Measurements from ENCODE around the gene TSHZ1.

TSHZ1 gene

DNA sequence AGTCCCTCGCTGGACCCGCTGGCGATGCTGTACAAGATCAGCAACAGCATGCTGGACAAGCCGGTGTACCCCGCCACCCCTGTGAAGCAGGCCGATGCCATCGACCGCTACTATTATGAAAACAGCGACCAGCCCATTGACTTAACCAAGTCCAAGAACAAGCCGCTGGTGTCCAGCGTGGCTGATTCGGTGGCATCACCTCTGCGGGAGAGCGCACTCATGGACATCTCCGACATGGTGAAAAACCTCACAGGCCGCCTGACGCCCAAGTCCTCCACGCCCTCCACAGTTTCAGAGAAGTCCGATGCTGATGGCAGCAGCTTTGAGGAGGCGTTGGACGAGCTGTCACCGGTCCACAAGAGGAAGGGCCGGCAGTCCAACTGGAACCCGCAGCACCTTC, 77.1 kb downstream of the TSHZ1 start:
- TF ChIP-seq, protein P1, sequence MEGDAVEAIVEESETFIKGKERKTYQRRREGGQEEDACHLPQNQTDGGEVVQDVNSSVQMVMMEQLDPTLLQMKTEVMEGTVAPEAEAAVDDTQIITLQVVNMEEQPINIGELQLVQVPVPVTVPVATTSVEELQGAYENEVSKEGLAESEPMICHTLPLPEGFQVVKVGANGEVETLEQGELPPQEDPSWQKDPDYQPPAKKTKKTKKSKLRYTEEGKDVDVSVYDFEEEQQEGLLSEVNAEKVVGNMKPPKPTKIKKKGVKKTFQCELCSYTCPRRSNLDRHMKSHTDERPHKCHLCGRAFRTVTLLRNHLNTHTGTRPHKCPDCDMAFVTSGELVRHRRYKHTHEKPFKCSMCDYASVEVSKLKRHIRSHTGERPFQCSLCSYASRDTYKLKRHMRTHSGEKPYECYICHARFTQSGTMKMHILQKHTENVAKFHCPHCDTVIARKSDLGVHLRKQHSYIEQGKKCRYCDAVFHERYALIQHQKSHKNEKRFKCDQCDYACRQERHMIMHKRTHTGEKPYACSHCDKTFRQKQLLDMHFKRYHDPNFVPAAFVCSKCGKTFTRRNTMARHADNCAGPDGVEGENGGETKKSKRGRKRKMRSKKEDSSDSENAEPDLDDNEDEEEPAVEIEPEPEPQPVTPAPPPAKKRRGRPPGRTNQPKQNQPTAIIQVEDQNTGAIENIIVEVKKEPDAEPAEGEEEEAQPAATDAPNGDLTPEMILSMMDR (conservative IDR thresholded peaks at IDR 0.05; ENCODE audit: low read depth), result no peak
- ChIA-PET POLR2A (ENCODE audit: low non-redundant PET) (no interaction called here), CTCF (no interaction called here)
- no peak for DNase-seq (ENCODE audit: low spot score)
- no peak overlapping the region for H3K27ac ChIP-seq

GRCh38 chr18:75289761-75290160, 79.2 kb downstream of the TSHZ1 start:
- DNase-seq (ENCODE audit: low spot score), result no peak
- TF ChIP-seq, protein P1 (conservative IDR thresholded peaks at IDR 0.05; ENCODE audit: low read depth), result no peak
- CTCF ChIA-PET, result no interaction called here
- POLR2A ChIA-PET (ENCODE audit: low non-redundant PET), result no interaction called here
- H3K27ac ChIP-seq, result no peak overlapping the region

GRCh38 chr18:75290737-75291358, 80.3 kb downstream of the TSHZ1 start:
- no peak for DNase-seq (ENCODE audit: low spot score)
- CTCF ChIA-PET, result interaction anchor here (0.5 kb wide), 1 partner anchor 938 kb away, joined by 3 read pairs; no protein-coding TSS in a partner anchor
- POLR2A ChIA-PET (ENCODE audit: low non-redundant PET), result no interaction called here
- no peak overlapping the region for H3K27ac ChIP-seq
- TF ChIP-seq, protein P1 (conservative IDR thresholded peaks at IDR 0.05; ENCODE audit: low read depth), result no peak

DNA sequence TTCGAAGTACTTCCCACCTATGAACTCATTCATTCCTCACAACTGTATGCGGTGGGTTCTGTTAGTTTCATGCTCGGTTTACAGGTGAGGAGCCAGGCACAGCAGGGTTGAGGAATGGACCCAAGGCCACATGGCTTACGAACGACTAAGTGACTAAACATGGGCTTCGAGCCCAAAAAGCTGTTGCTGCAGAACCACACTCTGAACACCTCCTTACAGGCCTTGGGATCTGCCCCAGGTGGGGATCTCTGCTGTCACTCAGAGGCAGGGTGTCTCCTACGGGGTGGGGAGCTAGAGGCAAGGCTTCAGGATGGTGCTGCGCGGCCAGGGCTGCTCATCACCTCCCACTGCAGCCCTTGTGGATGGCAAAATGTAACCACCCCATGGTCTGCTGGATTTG, 80.9 kb downstream of the TSHZ1 start:
- no peak overlapping the region for H3K27ac ChIP-seq
- DNase-seq (ENCODE audit: low spot score), result no peak
- ChIA-PET CTCF (interaction anchor here (0.5 kb wide), 1 partner anchor 938 kb away, joined by 3 read pairs; no protein-coding TSS in a partner anchor), POLR2A (ENCODE audit: low non-redundant PET) (no interaction called here)
- TF ChIP-seq, protein P1 (conservative IDR thresholded peaks at IDR 0.05; ENCODE audit: low read depth), result no peak

DNA sequence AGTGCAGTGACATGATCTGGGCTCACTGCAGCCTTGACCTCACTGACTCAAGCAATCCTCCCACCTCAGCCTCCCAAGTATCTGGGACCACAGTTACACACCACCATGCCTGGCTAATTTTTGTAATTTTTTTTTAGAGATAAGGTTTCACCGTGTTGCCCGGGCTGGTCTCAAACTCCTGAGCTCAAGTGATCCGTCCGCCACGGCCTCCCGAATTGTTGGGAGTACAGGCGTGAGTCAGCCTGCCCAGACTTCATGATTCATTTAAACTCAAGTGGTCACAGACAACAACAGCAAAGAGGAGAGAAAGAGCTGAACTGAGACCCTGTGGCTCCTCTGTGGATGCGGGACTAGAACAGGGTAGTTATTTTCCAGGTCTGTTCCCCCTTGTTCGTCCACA, 83.0 kb downstream of the TSHZ1 start:
- no peak for DNase-seq (ENCODE audit: low spot score)
- CTCF ChIA-PET, result no interaction called here
- POLR2A ChIA-PET (ENCODE audit: low non-redundant PET), result no interaction called here
- TF ChIP-seq, protein P1 (conservative IDR thresholded peaks at IDR 0.05; ENCODE audit: low read depth), result no peak
- H3K27ac ChIP-seq, result no peak overlapping the region

DNA sequence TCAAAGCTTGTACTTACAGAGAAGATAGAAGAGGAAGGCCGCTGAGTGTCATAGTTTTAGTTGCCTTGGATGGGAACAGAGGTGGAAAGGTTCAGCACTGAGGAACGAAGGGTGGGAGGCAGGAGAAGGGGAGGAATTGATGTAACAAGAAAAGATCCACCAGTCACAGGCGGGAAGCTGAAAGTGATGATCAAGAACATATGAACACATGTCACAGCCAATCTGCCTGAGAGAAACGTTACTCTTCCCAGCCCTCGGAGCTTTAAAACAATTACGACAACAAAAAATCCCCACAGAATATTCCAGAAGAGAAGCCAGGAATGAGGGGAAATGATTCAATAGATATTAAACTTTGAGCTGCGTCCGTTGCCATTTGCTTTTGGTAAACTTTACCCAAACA, 87.1 kb downstream of the TSHZ1 start:
- ChIA-PET POLR2A (ENCODE audit: low non-redundant PET) (no interaction called here), CTCF (interaction anchor here (1.2 kb wide), 1 partner anchor 9 kb away, joined by 3 read pairs; no protein-coding TSS in a partner anchor)
- TF ChIP-seq, protein P1 (conservative IDR thresholded peaks at IDR 0.05; ENCODE audit: low read depth), result no peak

More for the DNA sequence above, 87.1 kb downstream of the TSHZ1 start:
- DNase-seq (ENCODE audit: low spot score), result no peak
- no peak overlapping the region for H3K27ac ChIP-seq
